Endothelial cell of hepatic sinusoid (primary cell): ENCODE results near the gene KCNT2.

Experiments used
- in situ Hi-C: cut with HindIII; loops from 2 replicates; pipeline ENCODE4 v1.10.0; 2017; ENCODE audit warnings: low sequenced_read_pairs

KCNT2 gene

DNA sequence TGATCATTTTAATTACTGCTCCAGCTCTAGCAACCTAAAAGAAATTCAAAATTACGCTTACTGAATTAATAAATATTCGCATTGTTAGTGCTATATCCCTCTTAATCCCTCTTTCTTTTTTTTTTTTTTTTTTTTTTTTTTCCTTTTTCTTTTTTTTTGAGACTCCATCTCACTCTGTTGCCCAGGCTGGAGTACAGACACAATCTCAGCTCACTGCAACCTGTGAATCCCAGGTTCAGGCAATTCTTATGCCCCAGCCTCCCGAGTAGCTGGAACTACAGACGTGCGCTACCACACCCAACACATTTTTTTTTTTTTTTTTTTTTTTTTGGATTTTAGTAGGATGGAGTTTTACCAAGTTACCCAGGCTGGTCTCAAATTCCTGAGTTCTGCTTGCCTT lies 157.1 kb downstream of the KCNT2 start:
- in situ Hi-C loops: no loop called here

DNA sequence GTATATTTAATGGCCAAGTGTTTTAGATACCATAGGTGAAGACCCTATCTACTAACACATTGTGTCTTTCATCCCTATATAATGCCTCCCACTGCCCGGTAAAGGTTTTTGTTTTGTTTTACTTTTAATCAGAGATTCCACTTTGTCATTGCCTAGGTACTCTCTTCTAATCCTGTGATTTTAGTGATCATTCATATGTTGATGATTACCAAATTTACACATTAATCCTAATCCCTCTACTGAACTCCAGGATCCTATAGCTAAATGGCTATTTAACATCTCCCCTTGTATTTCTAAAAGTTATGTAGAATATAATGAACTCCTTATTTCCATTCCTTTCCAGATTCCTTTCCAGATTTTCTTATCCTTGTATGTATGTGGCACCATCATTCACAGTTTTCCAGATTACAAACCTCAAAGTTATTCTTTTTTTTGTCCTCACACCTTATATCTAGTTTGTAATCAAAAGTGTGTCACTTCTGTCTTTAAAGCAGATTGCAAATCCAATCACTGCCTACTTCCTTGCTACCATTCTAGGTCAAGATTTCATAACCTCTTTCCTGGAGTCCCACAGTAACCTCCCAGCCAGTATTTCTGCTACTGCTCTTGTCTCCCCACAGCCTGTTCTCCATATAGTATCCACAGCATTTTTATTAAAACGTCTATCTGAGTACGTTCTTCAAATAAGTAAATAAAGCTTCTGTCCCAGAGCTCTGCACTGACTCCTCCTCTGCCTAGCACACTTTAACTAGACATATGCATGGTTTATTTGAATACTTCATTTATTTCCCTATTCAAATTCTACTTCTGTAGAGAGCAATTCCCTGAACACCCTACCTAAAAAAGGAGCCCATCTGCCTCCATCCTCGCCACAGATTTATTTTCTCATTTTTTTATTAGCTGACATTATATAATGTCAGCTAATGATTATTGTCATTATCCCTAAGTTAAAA lies 157.8 kb downstream of the KCNT2 start:
- in situ Hi-C loops: no loop called here

DNA sequence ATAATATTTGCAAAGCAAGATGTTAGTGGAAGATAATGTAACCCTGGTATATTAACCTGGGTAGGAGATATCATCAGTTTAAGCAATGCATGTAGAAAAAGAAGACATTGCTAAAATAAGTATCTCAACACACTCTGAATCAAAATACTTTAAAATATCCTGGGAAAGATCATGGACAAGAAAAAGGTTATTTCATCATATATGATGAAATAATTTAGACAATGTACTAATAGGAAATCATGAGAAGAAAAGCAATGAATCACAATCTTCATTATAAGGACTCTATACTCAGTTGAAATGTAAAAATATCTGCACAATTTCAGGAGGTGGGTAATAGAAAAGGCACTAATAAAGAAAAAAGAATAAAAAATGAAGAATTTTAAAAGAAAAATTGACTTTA lies 158.8 kb downstream of the KCNT2 start:
- in situ Hi-C loops: no loop called here

DNA sequence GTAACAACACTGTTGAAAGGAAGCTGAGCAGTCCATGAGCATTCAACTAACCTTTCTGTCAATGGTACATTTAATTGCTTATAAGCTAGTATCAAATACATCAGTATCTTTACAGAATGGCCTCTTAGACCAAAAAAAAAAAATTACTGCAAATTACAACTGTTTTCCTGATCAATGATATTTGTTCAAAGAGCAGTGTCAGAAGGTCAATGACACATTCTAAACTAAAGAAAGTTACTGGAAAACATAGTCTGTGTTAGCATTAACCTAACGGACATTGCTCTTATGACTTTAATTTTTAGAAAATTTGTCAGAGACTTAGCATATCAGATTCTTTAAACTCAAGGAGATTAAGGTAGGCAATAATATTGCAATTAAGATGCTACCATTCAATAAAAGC lies 162.5 kb downstream of the KCNT2 start:
- in situ Hi-C loops: no loop called here

DNA sequence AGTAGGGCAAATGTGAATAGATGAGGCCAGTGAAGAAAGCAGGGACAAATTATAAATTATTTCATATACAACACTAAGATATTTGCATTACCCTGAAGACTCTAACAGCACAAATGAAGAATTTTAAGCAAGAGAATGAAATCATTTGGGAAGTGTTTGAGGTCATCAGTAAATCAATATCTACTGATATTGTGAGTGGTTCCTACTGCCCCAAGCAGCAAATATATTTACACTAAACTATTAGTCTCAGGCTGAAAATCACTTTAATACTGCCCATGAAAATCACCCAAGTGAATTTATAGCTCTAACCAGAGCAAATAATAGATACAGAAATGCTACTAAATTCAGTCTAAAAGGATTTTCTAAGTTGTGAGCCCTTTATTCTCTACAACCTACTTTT lies 163.6 kb downstream of the KCNT2 start:
- in situ Hi-C loops: no loop called here

DNA sequence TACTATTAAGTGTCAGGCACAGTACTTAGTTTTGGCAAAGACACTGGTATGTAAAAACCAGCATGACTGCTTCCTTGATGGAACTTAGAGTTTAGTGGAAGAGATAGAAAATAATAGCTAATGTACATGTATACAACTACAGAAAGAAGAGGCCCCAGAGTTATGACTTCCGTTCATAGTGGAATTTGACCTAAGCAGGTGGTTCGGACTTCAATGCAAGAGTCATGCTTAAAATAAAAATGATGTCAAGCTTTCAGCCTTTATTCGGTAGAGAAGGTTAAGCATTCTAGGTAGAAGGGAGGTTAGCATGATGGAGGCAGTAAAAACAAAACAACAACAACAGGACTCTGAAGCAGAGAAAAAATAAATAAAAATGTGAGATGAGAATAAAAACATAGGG lies 165.9 kb downstream of the KCNT2 start:
- in situ Hi-C loops: no loop called here

DNA sequence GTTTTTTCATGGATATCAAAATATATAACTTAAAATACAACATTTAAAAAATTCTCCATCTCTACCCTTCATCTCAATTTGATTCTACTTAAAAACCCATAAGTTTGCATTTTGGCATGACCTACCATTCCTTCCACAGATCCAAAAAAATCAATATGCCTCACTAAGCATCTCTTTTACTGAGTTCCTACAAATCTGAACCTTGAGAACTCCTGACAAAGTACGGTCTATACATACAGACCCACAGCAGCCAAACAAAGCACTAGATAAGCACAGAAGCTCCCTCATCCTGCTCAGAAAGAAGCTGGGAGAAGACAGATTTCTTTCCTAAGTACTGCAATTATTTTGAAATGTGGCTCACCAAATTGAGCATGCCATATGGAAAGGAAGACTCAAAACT lies 167.5 kb downstream of the KCNT2 start:
- in situ Hi-C loops: no loop called here

DNA sequence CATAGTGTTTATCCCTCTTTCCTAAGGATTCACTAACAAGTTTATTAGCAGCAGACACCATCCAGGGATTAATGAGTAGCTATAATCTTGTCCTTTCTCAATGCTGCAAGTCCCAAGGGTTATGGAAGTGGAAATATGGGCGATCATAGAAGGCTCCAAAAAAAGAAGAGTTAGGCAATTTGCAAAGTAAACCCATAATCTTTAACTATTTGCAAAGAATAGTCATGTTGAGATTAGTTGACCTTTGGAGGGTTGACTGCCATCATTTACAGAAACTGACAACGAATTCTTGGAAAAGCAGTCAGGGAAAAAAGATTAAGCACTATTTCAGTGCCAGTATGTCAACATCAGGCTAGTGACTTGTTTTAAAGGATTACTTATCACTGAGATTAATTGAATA lies 169.9 kb downstream of the KCNT2 start:
- in situ Hi-C loops: no loop called here

DNA sequence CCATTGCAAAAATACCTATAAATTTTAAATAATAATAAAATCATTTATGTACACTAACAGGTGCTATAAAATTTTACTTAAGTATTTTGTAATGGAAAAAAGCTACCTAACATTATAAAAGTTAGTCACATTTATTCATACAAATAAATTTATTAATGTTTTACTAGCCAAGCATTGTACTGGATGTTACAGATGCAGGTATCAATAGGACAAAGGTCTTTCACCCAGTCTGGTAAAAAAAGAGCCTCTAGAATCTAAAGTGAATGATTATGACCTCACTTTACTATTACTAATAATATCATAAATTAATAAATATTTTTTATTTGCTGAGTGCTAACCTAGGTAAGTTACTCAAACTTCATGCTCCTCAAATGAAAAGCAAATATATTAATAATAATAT lies 170.6 kb downstream of the KCNT2 start:
- in situ Hi-C loops: no loop called here

DNA sequence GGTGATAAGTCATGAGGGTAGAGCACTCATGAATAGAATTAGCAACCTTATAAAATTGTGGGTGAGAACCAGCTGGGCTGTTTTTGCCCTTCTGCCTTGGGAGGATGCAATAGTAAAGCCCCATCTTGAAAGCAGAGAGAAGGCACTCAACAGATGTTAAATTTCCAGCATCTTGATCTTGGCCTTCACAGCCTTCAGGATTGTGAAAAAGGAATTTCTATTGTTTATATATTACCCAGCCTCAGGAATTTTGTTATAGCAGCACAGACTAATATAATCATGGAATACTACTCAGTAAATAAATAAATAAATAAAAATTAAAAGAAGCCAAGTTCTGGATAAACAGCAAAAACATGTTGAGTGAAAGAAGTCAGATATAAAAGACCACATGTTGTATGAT lies 175.2 kb downstream of the KCNT2 start:
- in situ Hi-C loops: no loop called here

DNA sequence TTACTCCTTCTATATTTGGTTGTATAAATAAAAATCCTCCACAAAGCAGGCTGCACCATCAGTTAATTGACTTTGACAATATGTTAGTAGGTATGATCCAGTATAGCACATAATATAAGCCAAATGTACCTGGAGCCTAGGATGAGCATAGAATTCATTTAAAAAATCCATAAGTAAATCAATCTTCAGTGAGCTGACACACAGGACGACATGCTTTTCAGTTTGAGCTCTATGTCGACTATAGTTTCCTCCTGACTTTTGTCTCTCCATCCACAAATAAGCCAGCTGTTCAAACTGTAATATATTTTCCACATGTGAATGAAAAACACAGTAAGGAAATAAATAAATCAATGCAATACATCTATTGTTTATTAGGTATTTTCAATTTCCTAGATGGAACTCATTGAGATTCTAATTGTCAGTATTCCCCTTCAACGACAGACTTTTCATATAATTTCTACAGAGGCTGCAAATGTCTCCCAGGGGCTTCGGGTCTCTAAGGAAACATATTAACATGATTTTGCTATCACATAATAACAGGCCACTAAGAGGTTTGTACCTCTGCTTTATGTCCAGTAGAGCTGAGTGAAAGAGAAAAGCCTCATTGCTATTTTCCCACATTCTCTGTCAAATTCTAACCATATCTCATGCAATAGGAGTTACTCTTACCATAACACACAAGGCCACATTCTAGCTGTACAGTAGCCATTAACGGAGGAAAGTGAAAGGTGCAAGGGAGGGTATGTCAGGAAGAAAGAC lies 180.1 kb downstream of the KCNT2 start:
- in situ Hi-C loops: no loop called here

DNA sequence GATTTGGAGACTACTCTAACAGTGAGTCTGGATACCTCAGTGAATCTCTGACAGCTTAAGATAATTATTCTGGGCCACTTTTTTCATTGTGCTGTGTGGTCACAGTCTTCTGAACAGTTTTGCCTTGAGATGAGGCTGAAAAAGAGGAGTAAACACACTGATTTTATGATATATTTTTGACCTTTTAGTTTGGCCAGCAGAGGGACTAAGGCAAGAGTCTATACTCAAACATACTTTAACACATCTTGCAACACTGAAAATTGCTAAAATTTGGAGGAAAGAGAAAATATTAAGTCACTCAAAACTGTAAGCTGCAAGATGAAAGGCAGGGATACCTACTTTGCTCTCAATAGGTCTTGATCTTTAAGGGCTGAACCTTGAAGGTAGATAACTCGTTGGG lies 182.7 kb downstream of the KCNT2 start:
- in situ Hi-C loops: no loop called here

DNA sequence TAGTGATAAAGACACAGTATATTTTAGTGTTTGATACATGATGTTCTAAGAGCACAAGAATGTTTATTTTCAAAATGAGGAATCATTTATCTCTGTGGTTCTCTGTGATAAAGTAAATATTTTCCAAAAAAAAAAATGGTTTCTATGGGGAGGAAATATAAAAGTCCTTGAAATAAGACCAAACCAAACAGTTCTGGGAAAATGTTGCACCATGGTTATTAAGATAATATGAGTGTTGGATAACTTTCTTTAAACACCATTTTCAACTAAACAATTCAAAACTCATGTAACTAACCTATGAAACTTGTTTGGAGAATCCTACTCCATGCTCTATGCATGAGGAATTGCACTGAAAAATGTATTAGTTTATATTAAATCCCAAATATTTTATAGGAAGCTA lies 184.6 kb downstream of the KCNT2 start:
- in situ Hi-C loops: no loop called here

DNA sequence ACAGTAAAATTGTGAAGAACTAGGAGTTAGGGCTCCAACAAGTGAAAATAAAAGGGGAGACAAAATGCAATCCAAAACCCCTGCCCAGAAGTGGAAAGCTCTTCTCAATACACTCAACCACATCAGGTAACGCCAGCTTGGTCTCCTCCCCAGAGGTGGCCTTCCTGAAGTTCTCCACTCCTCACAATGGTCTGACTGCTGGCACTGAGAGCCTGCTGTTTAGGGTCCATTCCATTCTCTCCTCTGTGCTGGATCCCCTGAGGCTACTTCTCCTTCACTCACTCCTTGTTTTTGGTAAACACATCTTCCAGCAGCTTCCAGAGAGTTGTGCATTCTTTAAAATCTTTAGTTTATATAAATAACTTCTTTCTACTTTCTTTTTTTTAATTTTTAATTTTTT lies 189.5 kb downstream of the KCNT2 start:
- in situ Hi-C loops: no loop called here

DNA sequence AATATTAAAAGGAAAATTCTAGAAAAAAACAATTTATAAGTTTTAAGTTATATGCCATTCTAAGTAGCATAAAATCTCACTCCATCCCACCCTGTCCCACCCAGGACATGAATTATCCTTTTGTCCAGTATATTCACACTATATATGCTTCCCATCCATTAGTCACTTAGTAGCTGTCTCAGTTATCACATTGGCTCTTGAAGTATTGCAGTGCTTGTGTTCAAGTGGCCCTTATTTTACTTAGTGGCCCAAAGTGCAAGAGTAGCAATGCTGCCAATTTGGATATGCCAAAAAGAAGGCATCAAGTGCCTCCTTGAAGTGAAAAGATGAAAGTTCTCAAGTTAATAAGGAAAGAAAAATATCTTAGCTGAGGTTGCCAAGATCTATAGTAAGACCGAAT lies 192.3 kb downstream of the KCNT2 start:
- in situ Hi-C loops: no loop called here

DNA sequence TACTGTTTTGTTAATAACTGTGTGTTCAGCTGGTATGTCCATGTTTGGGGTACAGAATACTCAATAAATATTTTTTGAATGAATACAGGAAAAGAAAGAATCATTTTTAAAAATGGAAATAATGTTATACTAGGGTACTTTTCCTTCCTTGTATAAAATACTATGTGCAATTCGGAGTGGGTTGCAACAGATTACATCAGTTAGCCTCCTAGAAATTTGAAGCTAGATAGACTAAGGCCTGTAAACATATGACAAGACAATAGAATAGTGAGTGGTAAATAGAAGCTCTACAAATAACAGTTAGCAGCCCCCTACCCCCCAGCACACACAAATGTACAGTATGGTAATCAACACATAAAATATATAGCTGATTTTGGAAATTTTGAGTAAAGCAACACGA lies 195.9 kb downstream of the KCNT2 start:
- in situ Hi-C loops: no loop called here

DNA sequence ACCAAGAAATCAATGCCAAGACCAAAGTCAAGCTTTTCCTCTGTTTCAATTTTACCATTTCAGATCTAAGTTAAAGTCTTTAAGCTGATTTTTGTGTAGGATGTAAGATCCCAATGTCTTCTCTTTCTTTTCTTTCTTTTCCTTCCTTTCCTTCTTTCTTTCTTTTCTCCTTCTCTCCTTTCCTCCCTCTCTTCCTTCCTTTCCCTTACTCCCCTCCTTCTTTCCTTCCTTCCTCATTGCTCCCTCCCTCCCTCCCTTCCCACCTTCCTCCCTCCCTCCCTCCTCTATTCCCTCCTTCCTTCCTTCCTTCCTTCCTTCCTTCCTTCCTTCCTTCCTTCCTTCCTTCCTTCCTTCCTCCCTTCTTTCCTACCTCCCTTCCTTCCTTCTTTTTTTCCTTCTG lies 197.5 kb downstream of the KCNT2 start:
- in situ Hi-C loops: no loop called here

DNA sequence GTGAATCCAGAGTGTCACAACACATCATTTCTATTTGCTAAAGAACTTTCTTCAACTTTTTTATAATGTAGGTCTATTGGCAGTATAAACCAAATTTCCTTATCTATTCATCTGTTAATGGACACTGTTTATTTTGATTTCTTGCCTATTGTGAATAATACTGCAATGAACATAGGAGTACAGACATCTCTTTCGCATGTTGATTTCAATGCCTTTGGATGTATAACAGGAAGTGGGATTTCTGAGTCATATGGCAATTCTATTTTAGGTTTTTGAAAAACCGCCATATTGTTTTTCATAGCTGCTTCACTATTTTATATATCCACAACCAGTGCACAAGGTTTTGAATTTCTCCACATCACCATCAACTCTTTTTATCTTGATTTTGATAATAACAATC lies 198.7 kb downstream of the KCNT2 start:
- in situ Hi-C loops: no loop called here

DNA sequence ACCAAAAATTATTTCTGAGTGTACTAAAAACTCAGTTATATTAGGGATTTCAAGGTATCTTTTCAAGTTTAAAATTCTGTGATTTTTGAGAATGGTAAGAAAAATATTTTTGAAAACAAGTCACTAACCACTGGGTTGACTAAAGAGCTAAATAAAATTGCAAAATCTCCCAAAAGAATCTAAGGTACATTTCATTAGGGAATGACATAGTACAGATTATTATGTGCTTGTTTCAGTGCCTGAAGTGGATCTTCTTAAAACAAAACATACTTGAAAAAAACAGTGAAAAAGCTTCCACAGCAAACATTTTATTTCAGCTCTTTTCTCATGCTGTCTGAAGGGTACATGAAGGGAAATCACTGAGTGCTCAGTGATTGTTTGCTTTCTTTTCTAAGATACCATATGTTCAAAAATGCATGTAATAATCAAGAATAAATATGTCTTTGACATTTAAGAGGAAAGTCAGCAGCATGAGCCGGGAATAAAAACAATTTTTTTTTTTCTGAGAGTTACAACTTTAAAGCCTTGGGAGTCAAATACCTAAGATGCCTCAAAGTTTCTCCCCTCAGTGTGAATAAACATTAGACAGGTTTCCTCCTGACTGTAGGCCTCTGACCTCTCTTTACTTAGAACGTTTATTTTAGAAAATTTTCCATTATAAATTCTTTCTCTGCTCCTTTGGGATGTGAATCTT lies 200.7 kb downstream of the KCNT2 start:
- in situ Hi-C loops: no loop called here

DNA sequence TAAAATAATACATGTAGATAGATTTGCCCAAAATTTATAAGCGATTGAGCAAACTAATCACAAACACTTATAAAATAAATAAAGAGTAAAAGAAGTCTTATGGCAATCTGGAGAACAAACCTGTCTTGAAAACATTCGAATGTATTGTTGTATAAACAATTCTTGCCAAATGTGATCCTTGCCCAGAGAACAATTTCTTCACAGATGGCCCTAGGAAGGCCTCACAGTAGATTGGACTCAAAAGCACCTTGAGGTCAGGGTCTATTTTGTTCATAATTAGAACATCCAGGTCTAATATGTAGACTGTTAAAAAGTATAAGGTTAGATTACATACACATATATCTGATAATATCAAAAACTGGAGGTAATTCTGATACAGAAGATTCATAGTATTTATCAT lies 202.4 kb downstream of the KCNT2 start:
- in situ Hi-C loops: no loop called here

DNA sequence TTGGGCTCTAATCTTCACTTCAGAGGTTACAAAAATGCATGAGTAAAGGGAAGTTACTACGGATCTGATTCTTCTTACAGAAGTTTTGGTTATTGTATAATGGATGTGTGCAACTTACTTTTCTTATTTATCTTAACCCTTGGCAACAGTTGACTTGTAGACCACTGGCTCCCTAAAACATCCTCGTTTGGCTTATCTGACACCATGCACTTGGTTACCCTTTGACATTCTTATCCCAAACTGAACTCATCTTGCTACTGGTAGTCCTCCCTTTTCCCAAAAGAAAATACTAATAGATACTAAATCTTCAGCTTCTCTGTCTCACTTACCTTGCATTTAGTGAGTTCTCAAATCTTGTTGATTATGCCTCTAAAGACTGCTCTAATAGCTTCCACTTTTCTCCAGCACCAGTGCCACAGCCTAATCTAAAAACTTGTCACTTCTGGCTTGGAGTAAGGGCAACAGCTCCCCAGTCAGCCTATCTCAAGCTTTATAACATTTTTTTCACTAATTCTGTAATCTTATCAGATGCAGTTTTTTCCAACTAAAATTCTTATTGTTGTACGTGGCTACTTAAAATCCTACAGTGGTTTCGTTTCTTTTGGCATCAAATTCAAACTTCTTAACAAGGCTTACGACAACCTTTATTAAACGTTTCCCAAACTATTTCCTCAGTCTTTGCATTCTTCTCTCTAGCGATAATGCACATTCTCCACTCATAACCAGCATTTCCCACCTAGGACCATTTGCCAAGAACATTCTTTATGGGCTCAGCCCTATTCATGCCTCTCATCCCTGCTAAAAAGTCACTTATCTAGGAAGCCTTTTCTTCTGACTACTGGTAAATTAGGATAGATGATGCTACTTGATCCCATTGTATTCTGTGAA lies 204.2 kb downstream of the KCNT2 start:
- in situ Hi-C loops: no loop called here
